HG03159 (cell line): ENCODE measurements around the gene MRPL24.

Experiments used
- ATAC-seq: cut with Tn5 transposase; IDR thresholded peaks from one replicate; pipeline ENCODE4 v1.9.1; 2021; ENCODE audit warnings: mild to moderate bottlenecking, moderate library complexity; ENCODE audit not compliant: unreplicated experiment

The MRPL24 gene

GRCh38 chr1:156712626-156713025 is 28.3 kb downstream of the MRPL24 start:
- no peak for ATAC-seq

- no peak for ATAC-seq
Measured at GRCh38 chr1:156711011-156711817, 29.7 kb downstream of the MRPL24 start.

GRCh38 chr1:156709757-156710489 is 31.0 kb downstream of the MRPL24 start:
- ATAC-seq: no peak

GRCh38 chr1:156709031-156709430 is 31.9 kb downstream of the MRPL24 start:
- ATAC-seq: no peak

GRCh38 chr1:156708218-156708661 is 32.6 kb downstream of the MRPL24 start:
- no peak for ATAC-seq

- no peak for ATAC-seq
Measured at GRCh38 chr1:156707417-156708217, 33.3 kb downstream of the MRPL24 start.

GRCh38 chr1:156706657-156707416 is 34.1 kb downstream of the MRPL24 start:
- no peak for ATAC-seq

GRCh38 chr1:156705918-156706656 is 34.8 kb downstream of the MRPL24 start:
- no peak for ATAC-seq

GRCh38 chr1:156705321-156705917 is 35.5 kb downstream of the MRPL24 start, which contains the start of gene CRABP2:
Gene CRABP2 (minus strand): TSS chr1:156705583. CDS start chr1:156705446, 137 bp downstream.
- no peak for ATAC-seq

GRCh38 chr1:156704930-156705320 is 36.0 kb downstream of the MRPL24 start:
- no peak for ATAC-seq

- ATAC-seq: no peak
Measured at GRCh38 chr1:156704166-156704711, 36.6 kb downstream of the MRPL24 start.

GRCh38 chr1:156703741-156704140 is 37.1 kb downstream of the MRPL24 start:
- ATAC-seq: no peak

GRCh38 chr1:156703336-156703735 is 37.6 kb downstream of the MRPL24 start:
- no peak for ATAC-seq

GRCh38 chr1:156700736-156701531 is 40.0 kb downstream of the MRPL24 start:
- no peak for ATAC-seq

GRCh38 chr1:156698995-156699394 is 41.9 kb downstream of the MRPL24 start:
- ATAC-seq: no peak

- no peak for ATAC-seq
Measured at GRCh38 chr1:156697481-156697880, 43.4 kb downstream of the MRPL24 start.

GRCh38 chr1:156696755-156697154 is 44.1 kb downstream of the MRPL24 start:
- no peak for ATAC-seq

- no peak for ATAC-seq
Measured at GRCh38 chr1:156694690-156694962, 46.3 kb downstream of the MRPL24 start.
